IMR-90 (cell line): ENCODE results near the gene ARRB1. TPM values are rescaled to one million over a fixed set of nuclear protein-coding genes. Genes with fewer than 3 reads are reported as not detected.

ENCODE experiments used
- ATAC-seq: fragments of 200-7000 bp; cut with Tn5 transposase; 2 replicates; pipeline ENCODE4 v1.9.1; 2020; ENCODE audit warnings: low read depth, mild to moderate bottlenecking, moderate library complexity
- BruUV-seq: library from RNA; stranded (reverse); fragments of 400-500 nt; replicated peaks from 2 replicates; lab custom pipeline; 2021; lab: Mats Ljungman, UMichigan
- CTCF ChIA-PET: fragments of 300-600 bp; formaldehyde crosslinking; extraction: SDS; loops from one replicate; lab custom pipeline; 2021; ENCODE audit warnings: antibody characterized with exemption; lab: Yijun Ruan, JAX
- POLR2A ChIA-PET: fragments of 300-600 bp; sonication (Branson Sonifier 250); formaldehyde crosslinking; loops from one replicate; lab custom pipeline; 2022; ENCODE audit warnings: antibody characterized with exemption; ENCODE audit not compliant: unreplicated experiment; lab: Charles Lee
- DNase-seq: peaks from one replicate; pipeline ENCODE4 v3.0.0; 2013
- H2AFZ ChIP-seq: replicated peaks from 2 replicates; pipeline ENCODE3; 2013; ENCODE audit warnings: low read length, mild to moderate bottlenecking; ENCODE audit not compliant: poor library complexity
- H2AK5ac ChIP-seq: 2 replicates; pipeline ENCODE4 v1.6.1; 2013; ENCODE audit warnings: low read depth, low read length, inconsistent platforms
- H2AK9ac ChIP-seq: replicated peaks from 2 replicates; pipeline ENCODE3; 2013; ENCODE audit warnings: mild to moderate bottlenecking, low read depth, low read length, moderate library complexity; ENCODE audit not compliant: poor library complexity
- H2BK120ac ChIP-seq: 2 replicates; pipeline ENCODE4 v1.6.1; 2013; ENCODE audit warnings: low read depth, low read length, inconsistent platforms
- H2BK15ac ChIP-seq: 3 replicates; pipeline ENCODE4 v1.6.1; 2013; ENCODE audit warnings: low read depth, low read length, inconsistent platforms
- H2BK20ac ChIP-seq: 2 replicates; pipeline ENCODE4 v1.6.1; 2013; ENCODE audit warnings: low read depth, mild to moderate bottlenecking, inconsistent platforms, low read length, moderate library complexity
- H2BK5ac ChIP-seq: 2 replicates; pipeline ENCODE4 v1.6.1; 2013; ENCODE audit warnings: mild to moderate bottlenecking, low read depth, low read length, inconsistent platforms; ENCODE audit not compliant: poor library complexity, severe bottlenecking
- H3K14ac ChIP-seq: replicated peaks from 2 replicates; pipeline ENCODE4 v1.6.1; 2013; ENCODE audit warnings: low read depth, low read length, inconsistent platforms
- H3K18ac ChIP-seq: 2 replicates; pipeline ENCODE4 v1.6.1; 2013; ENCODE audit warnings: low read depth, low read length, control low read depth
- H3K23ac ChIP-seq: 2 replicates; pipeline ENCODE4 v1.6.1; 2013; ENCODE audit warnings: low read depth, low read length, inconsistent platforms
- H3K27ac ChIP-seq: 2 replicates; pipeline ENCODE4 v1.5.1; 2013; ENCODE audit warnings: mild to moderate bottlenecking, control low read depth, low read length; ENCODE audit not compliant: insufficient read depth
- H3K27me3 ChIP-seq: 2 replicates; pipeline ENCODE4 v1.6.1; 2013; ENCODE audit warnings: low read length; ENCODE audit not compliant: control insufficient read depth, insufficient read depth
- H3K36me3 ChIP-seq: 2 replicates; pipeline ENCODE4 v1.6.1; 2013; ENCODE audit warnings: low read length, mixed read lengths; ENCODE audit not compliant: control insufficient read depth, insufficient read depth
- H3K4ac ChIP-seq: 2 replicates; pipeline ENCODE4 v1.6.1; 2013; ENCODE audit warnings: low read depth, low read length, inconsistent platforms
- H3K4me1 ChIP-seq: 2 replicates; pipeline ENCODE4 v1.6.1; 2013; ENCODE audit warnings: low read length, mixed read lengths; ENCODE audit not compliant: control insufficient read depth, insufficient read depth
- H3K4me2 ChIP-seq: 2 replicates; pipeline ENCODE4 v1.6.1; 2013; ENCODE audit warnings: low read depth, mild to moderate bottlenecking, control low read depth, low read length, moderate library complexity
- H3K4me3 ChIP-seq: 2 replicates; pipeline ENCODE4 v1.5.1; 2013; ENCODE audit warnings: low read depth, mild to moderate bottlenecking, control low read depth, low read length, moderate library complexity; ENCODE audit not compliant: insufficient read depth
- H3K56ac ChIP-seq: 2 replicates; pipeline ENCODE4 v1.6.1; 2013; ENCODE audit warnings: low read length, inconsistent platforms; ENCODE audit not compliant: insufficient read depth; ENCODE audit errors: extremely low read depth
- H3K79me1 ChIP-seq, 2 experiments: 2 replicates each; pipeline ENCODE4 v1.6.1; 2013; ENCODE audit warnings: low read length in 2 of 2, inconsistent platforms in 1 of 2, low read depth in 1 of 2
- H3K9ac ChIP-seq: 2 replicates; pipeline ENCODE4 v1.6.1; 2013; ENCODE audit warnings: low read depth, low read length, control low read depth
- H3K9me1 ChIP-seq: 2 replicates; pipeline ENCODE4 v1.6.1; 2013; ENCODE audit warnings: low read length, inconsistent platforms; ENCODE audit not compliant: insufficient read depth
- H3K9me3 ChIP-seq: 2 replicates; pipeline ENCODE4 v1.6.1; 2013; ENCODE audit warnings: low read length; ENCODE audit not compliant: control insufficient read depth, insufficient read depth
- H4K20me1 ChIP-seq: 2 replicates; pipeline ENCODE4 v1.6.1; 2013; ENCODE audit warnings: low read length, inconsistent platforms; ENCODE audit not compliant: insufficient read depth
- H4K5ac ChIP-seq: 2 replicates; pipeline ENCODE4 v1.6.1; 2013; ENCODE audit warnings: mild to moderate bottlenecking, low read depth, low read length, control low read depth
- H4K8ac ChIP-seq, 2 experiments: 2 replicates each; pipeline ENCODE4 v1.6.1; 2013; ENCODE audit warnings: low read depth in 2 of 2, low read length in 2 of 2, control low read depth in 1 of 2, inconsistent platforms in 1 of 2
- H4K91ac ChIP-seq: 2 replicates; pipeline ENCODE4 v1.6.1; 2013; ENCODE audit warnings: low read depth, low read length, inconsistent platforms; ENCODE audit not compliant: insufficient read depth
- MAFK ChIP-seq: IDR thresholded peaks from 2 replicates; pipeline ENCODE4 v1.6.1; 2012; ENCODE audit warnings: low read depth, low read length, improper control_type of control experiment
- MAZ ChIP-seq: IDR thresholded peaks from 2 replicates; pipeline ENCODE4 v1.6.1; 2012; ENCODE audit warnings: low read depth, mild to moderate bottlenecking, low read length, improper control_type of control experiment, moderate library complexity, borderline replicate concordance
- MXI1 ChIP-seq: IDR thresholded peaks from 2 replicates; pipeline ENCODE4 v1.6.1; 2012; ENCODE audit warnings: low read depth, mild to moderate bottlenecking, low read length, moderate library complexity, borderline replicate concordance
- RCOR1 ChIP-seq: IDR thresholded peaks from 2 replicates; pipeline ENCODE4 v1.6.1; 2012; ENCODE audit warnings: mild to moderate bottlenecking, low read length, improper control_type of control experiment; ENCODE audit not compliant: insufficient replicate concordance
- SMC3 ChIP-seq: fragments of 150-350 bp; IDR thresholded peaks from 2 replicates; pipeline ENCODE4 v1.6.1; 2016; ENCODE audit warnings: low read depth, mild to moderate bottlenecking, antibody characterized with exemption, low read length, moderate library complexity
- WGBS, 2 experiments: methylation state at CpG; one replicate each; pipeline versions ENCODE4 v1.1.5 to v1.1.7; 2013; ENCODE audit warnings: missing lambda C conversion rate in 2 of 2; ENCODE audit not compliant: insufficient read length in 1 of 2; ENCODE audit errors: extremely low coverage in 2 of 2; 5-methylcytosine and 5-hydroxymethylcytosine counted together
- dilution Hi-C: fragments of 300-500 bp; cut with HindIII; formaldehyde crosslinking; loops from one replicate; pipeline ENCODE4 v1.14.3; 2018; ENCODE audit warnings: low sequenced_read_pairs; ENCODE audit not compliant: unreplicated experiment
- in situ Hi-C: fragments of 300-500 bp; cut with MboI; formaldehyde crosslinking; loops from 3 replicates; pipeline ENCODE4 v1.14.3; 2019; ENCODE audit warnings: low sequenced_read_pairs, inconsistent platforms, mixed read lengths
- intact Hi-C: fragments of 100-400 bp; cut with micrococcal nuclease; formaldehyde crosslinking; loops from 2 replicates; pipeline ENCODE4 v1.10.0; 2022
- polyA plus RNA-seq, 3 experiments: library from polyadenylated mRNA; depleted of rRNA; stranded (reverse); fragments of >200 nt; gene quantifications; 2 replicates each; pipeline ENCODE4 v1.2.3, GENCODE V29; 2012; ENCODE audit warnings: low replicate concordance in 1 of 3
- total RNA-seq: library from RNA; depleted of rRNA; stranded (reverse); fragments of >200 nt; gene quantifications from 2 replicates; pipeline ENCODE4 v1.2.3, GENCODE V29; 2012
- TF ChIP-seq, protein P1 (sequence below): fragments of 150-350 bp; IDR thresholded peaks from 2 replicates; pipeline ENCODE4 v1.6.1; 2017; ENCODE audit warnings: mild to moderate bottlenecking, antibody characterized with exemption, low read length, low read depth

Gene ARRB1
- total and polyA plus RNA-seq, 2 of the 4 experiments (the other 2 are of a cell fraction), result 11.0 to 17.4 TPM

DNA sequence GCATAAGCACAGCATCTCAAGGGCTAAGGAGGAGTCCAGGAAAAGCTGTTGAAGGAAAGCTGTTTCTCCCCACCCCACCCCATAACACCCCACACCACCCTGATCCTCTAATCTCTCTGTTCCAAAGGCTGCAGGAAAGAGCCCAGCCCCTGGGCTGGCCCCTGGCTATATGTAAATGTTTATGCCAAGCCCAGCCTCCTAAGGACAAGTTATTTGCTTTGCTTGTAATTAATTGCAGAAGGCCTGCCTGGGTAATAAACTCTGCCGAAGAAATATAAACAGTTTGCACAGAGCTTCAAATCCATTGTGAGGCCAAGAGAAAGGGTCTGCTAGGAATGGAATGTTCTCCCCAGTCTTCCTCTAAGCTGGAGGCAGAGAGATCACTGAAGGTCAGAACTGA, 21.2 kb downstream of the ARRB1 start:
- no TSS peak for BruUV-seq
- Histone ChIP-seq H2BK5ac (peak overlapping the region; percentile 47), H2AFZ (no peak overlapping the region), H3K27ac (peak overlapping the region; percentile 89; the same call in 1 of the 2 replicates), H3K23ac (0 out of 2 replicates have a peak overlapping the region, but pooled peaks have one; percentile 35), H3K4me1 (peaks cover 29% of the 10 kb centered on the region), H2AK5ac (peak overlapping the region; percentile 65; the same call in 1 of the 2 replicates), H3K79me1 (0 out of 4 replicates have a peak, but pooled peaks cover 0 to 3% of the 10 kb centered on the region in 2 experiments), H3K18ac (peak overlapping the region; percentile 93), H4K8ac (peak overlapping the region in 1 of 2 experiments; percentile 59; a peak in 2 of 4 replicates), H2BK120ac (peak overlapping the region; percentile 83), H3K9ac (no peak overlapping the region), H4K20me1 (peaks cover 15% of the 10 kb centered on the region; the same call in 1 of the 2 replicates), H4K91ac (peak overlapping the region; percentile 62), H3K4ac (peak overlapping the region; percentile 92), H2BK20ac (peak overlapping the region; percentile 64; the same call in 1 of the 2 replicates), H3K27me3 (no peaks in the 10 kb centered on the region), H4K5ac (peak overlapping the region; percentile 62), H3K4me3 (no peak overlapping the region), H3K4me2 (peak overlapping the region; percentile 89), H3K9me3 (no peaks in the 10 kb centered on the region), H3K56ac (peak overlapping the region; percentile 23), H3K9me1 (peaks cover 16% of the 10 kb centered on the region; the same call in 1 of the 2 replicates), H2AK9ac (no peak overlapping the region), H3K14ac (no peak overlapping the region), H3K36me3 (no peaks in the 10 kb centered on the region), H2BK15ac (peak overlapping the region; percentile 17; the same call in 1 of the 3 replicates)
- WGBS, 2 experiments, result 0% methylated on average over 1 of the region's 1 CpG; no CpG with 5 or more reads in 1 of the 2 experiments
- ChIA-PET CTCF (interaction anchor here (0.6 to 2.9 kb wide), 6 partner anchors 12 to 199 kb away, joined by 3 to 13 read pairs (median 4); no protein-coding TSS in a partner anchor), POLR2A (no interaction called here)
- in situ Hi-C loops, result no loop called here
- dilution Hi-C loops, result no loop called here
- intact Hi-C loops, result no loop called here
- TF ChIP-seq MXI1 (no peak), SMC3 (no peak), MAFK (no peak), RCOR1 (no peak), MAZ (no peak)
- TF ChIP-seq, protein P1, sequence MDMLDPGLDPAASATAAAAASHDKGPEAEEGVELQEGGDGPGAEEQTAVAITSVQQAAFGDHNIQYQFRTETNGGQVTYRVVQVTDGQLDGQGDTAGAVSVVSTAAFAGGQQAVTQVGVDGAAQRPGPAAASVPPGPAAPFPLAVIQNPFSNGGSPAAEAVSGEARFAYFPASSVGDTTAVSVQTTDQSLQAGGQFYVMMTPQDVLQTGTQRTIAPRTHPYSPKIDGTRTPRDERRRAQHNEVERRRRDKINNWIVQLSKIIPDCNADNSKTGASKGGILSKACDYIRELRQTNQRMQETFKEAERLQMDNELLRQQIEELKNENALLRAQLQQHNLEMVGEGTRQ, result no peak
- ATAC-seq, result peak; percentile 61
- peak; percentile 65 for DNase-seq
